ENCODE results near the gene VWA8. TPM values are rescaled to one million over a fixed set of nuclear protein-coding genes. Genes with fewer than 3 reads are reported as not detected.

The VWA8 gene
- total RNA-seq, 1 experiment from 2014 or later: 22.6 TPM

DNA sequence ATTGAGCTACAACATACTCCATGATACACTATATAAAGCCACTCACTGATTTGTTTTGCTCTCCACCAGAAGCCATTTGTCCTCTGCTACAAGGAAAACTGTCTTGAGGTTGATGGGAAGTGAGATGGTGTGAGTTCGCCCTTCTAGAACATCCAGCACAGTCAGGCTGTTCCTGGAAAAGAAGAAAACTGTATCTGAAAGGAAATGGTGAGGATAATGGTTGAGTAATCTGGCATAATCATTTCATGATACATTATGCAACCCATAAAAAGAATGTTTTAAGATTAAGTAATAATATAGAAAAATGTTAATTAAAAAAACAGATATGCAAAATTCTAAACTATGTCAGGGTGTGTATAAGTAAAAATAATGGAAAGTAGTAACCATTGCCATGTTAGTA lies 269.6 kb downstream of the VWA8 start:
- Histone ChIP-seq H3K27ac (ENCODE audit: low read depth, low read length) (no peak overlapping the region), H3K36me3 (ENCODE audit: control insufficient read depth in 1 of 2, insufficient read depth in 2 of 2, low read length in 2 of 2) (peaks cover 0 to 3% of the 10 kb centered on the region in 2 experiments; a peak in 1 of 4 replicates), H3K79me2 (ENCODE audit: insufficient read depth, low read length) (no peaks in the 10 kb centered on the region), H3K9me2 (ENCODE audit: insufficient read depth) (no peaks in the 10 kb centered on the region), H3K9me3 (ENCODE audit: control insufficient read depth in 1 of 2, insufficient read depth in 1 of 2, low read depth in 1 of 2, low read length in 2 of 2) (no peaks in the 10 kb centered on the region), H4K20me1 (ENCODE audit: insufficient read depth) (no peaks in the 10 kb centered on the region), H3K27me3 (ENCODE audit: insufficient read depth, low read length) (no peaks in the 10 kb centered on the region), H2AFZ (ENCODE audit: low read depth, low read length, poor library complexity, severe bottlenecking) (no peak overlapping the region), H3K4me2 (ENCODE audit: low read length) (no peak overlapping the region), H3K4me3 (replicated peaks in 1 of 2; ENCODE audit: low read depth in 1 of 2, low read length in 2 of 2) (no peak overlapping the region), H3K9ac (ENCODE audit: low read length) (no peak overlapping the region), H3K4me1 (ENCODE audit: control insufficient read depth in 1 of 2, insufficient read depth in 2 of 2, low read length in 2 of 2) (peaks cover 19% of the 10 kb centered on the region in 2 experiments)
- ChIA-PET POLR2A (no interaction called here), RAD21 (ENCODE audit: low non-redundant PET in 1 of 2, low total read pairs in 2 of 2, uncharacterized antibody in 2 of 2, unreplicated experiment in 2 of 2) (no interaction called here), CTCF (no interaction called here)
- intact Hi-C loops (cut with micrococcal nuclease): no loop called here
- DNase-seq (ENCODE audit: low read depth, low spot score): no peak
- ATAC-seq: no peak
- BruUV-seq (replicated peaks): no TSS peak
- TF ChIP-seq POLR2AphosphoS5 (IDR thresholded peaks at IDR 0.05; ENCODE audit: low read depth, low read length) (no peak), SRF (IDR thresholded peaks at IDR 0.05; ENCODE audit: low read depth) (no peak), YY1 (IDR thresholded peaks at IDR 0.05; ENCODE audit: extremely low read depth, insufficient replicate concordance, low read depth, low read length) (no peak), CEBPB (IDR thresholded peaks at IDR 0.05; ENCODE audit: low read depth) (no peak), EZH2phosphoT487 (IDR thresholded peaks at IDR 0.05; ENCODE audit: borderline replicate concordance) (no peak), ZFX (IDR thresholded peaks at IDR 0.05) (no peak), ELF1 (IDR thresholded peaks at IDR 0.05; ENCODE audit: borderline replicate concordance, low read depth) (no peak)
- TF ChIP-seq, protein P1, sequence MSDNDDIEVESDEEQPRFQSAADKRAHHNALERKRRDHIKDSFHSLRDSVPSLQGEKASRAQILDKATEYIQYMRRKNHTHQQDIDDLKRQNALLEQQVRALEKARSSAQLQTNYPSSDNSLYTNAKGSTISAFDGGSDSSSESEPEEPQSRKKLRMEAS (IDR thresholded peaks at IDR 0.05): no peak
- TF ChIP-seq, protein P2, sequence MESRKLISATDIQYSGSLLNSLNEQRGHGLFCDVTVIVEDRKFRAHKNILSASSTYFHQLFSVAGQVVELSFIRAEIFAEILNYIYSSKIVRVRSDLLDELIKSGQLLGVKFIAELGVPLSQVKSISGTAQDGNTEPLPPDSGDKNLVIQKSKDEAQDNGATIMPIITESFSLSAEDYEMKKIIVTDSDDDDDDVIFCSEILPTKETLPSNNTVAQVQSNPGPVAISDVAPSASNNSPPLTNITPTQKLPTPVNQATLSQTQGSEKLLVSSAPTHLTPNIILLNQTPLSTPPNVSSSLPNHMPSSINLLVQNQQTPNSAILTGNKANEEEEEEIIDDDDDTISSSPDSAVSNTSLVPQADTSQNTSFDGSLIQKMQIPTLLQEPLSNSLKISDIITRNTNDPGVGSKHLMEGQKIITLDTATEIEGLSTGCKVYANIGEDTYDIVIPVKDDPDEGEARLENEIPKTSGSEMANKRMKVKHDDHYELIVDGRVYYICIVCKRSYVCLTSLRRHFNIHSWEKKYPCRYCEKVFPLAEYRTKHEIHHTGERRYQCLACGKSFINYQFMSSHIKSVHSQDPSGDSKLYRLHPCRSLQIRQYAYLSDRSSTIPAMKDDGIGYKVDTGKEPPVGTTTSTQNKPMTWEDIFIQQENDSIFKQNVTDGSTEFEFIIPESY (IDR thresholded peaks at IDR 0.05; ENCODE audit: extremely low read depth, insufficient replicate concordance, low read length): no peak

Data from HCT116 (cell line).